HCT116 (cell line): ENCODE data around the gene UPF3B. TPM values are rescaled to one million over a fixed set of nuclear protein-coding genes. Genes with fewer than 3 reads are reported as not detected.
A peak's percentile ranks its signal among the peaks of the same experiment; 100 is the strongest.

Experiments used
- ATAC-seq: fragments of 200-7000 bp; cut with Tn5 transposase; 2 replicates; pipeline ENCODE4 v1.9.1; 2020; ENCODE audit warnings: mild to moderate bottlenecking, moderate library complexity
- BruUV-seq: library from RNA; stranded (reverse); fragments of 400-500 nt; replicated peaks from 2 replicates; lab custom pipeline; 2021; lab: Mats Ljungman, UMichigan
- CTCF ChIA-PET: fragments of 300-600 bp; sonication (Branson Sonifier 250); formaldehyde crosslinking; loops from one replicate; lab custom pipeline; 2021; ENCODE audit warnings: antibody characterized with exemption; lab: Charles Lee
- POLR2A ChIA-PET: fragments of 300-600, 350-600 bp; sonication (Branson Sonifier 250); formaldehyde crosslinking; loops from one replicate; lab custom pipeline; 2021; ENCODE audit warnings: antibody characterized with exemption; lab: Charles Lee
- RAD21 ChIA-PET, 2 experiments: fragments of 300-600 bp; sonication (Branson Sonifier 250); formaldehyde crosslinking; loops; one replicate each; lab custom pipeline; 2023; ENCODE audit warnings: low total read pairs in 2 of 2; ENCODE audit not compliant: uncharacterized antibody in 2 of 2, unreplicated experiment in 2 of 2, low non-redundant PET in 1 of 2; lab: Charles Lee
- DNase-seq: peaks from one replicate; pipeline ENCODE4 v3.0.0-alpha.2; 2010; ENCODE audit warnings: low read depth, low spot score
- H2AFZ ChIP-seq: fragments of 200-600 bp; shearing (Covaris generic), sonication (generic); 2 replicates; pipeline ENCODE4 v1.6.1; 2017; ENCODE audit warnings: low read depth, mixed run types, mixed read lengths, antibody characterized with exemption, low read length; ENCODE audit not compliant: poor library complexity, severe bottlenecking
- H3K27ac ChIP-seq: 2 replicates; pipeline ENCODE4 v1.5.1; 2012; ENCODE audit warnings: low read depth, low read length
- H3K27me3 ChIP-seq: fragments of 200-600 bp; sonication (generic); 2 replicates; pipeline ENCODE4 v1.6.1; 2016; ENCODE audit warnings: mixed run types, low read length, mixed read lengths; ENCODE audit not compliant: insufficient read depth
- H3K36me3 ChIP-seq, 2 experiments: fragments of 200-500 bp in 1 of 2; fragments of 200-600 bp in 1 of 2; sonication (Bioruptor generic) in 1 of 2; sonication (generic) in 1 of 2; 2 replicates each; pipeline versions ENCODE4 v1.5.1 to v1.6.1; 2014 to 2016; ENCODE audit warnings: low read length in 2 of 2, inconsistent platforms in 1 of 2, mixed read lengths in 1 of 2, mixed run types in 1 of 2; ENCODE audit not compliant: insufficient read depth in 2 of 2, control insufficient read depth in 1 of 2
- H3K4me1 ChIP-seq, 2 experiments: fragments of 200-600 bp in 1 of 2; sonication (generic) in 1 of 2; 2 replicates each; pipeline versions ENCODE4 v1.5.1 to v1.6.1; 2012 to 2017; ENCODE audit warnings: low read length in 2 of 2, inconsistent platforms in 1 of 2, mild to moderate bottlenecking in 1 of 2, mixed read lengths in 1 of 2, mixed run types in 1 of 2, moderate library complexity in 1 of 2; ENCODE audit not compliant: insufficient read depth in 2 of 2, control insufficient read depth in 1 of 2
- H3K4me2 ChIP-seq: fragments of 200-600 bp; sonication (generic); 2 replicates; pipeline ENCODE4 v1.6.1; 2017; ENCODE audit warnings: mixed run types, low read length, mixed read lengths
- H3K4me3 ChIP-seq, 2 experiments: fragments of 200-600 bp in 1 of 2; sonication (generic) in 1 of 2; replicated peaks in 1 of 2; 2 replicates each; pipeline ENCODE4 v1.5.1; 2011 to 2016; ENCODE audit warnings: low read length in 2 of 2, control low read depth in 1 of 2, low read depth in 1 of 2, mild to moderate bottlenecking in 1 of 2, mixed read lengths in 1 of 2, mixed run types in 1 of 2
- H3K79me2 ChIP-seq: fragments of 200-600 bp; sonication (generic); 2 replicates; pipeline ENCODE4 v1.6.1; 2017; ENCODE audit warnings: mild to moderate bottlenecking, mixed run types, low read length, moderate library complexity, mixed read lengths; ENCODE audit not compliant: insufficient read depth
- H3K9ac ChIP-seq: fragments of 200-600 bp; sonication (generic); 2 replicates; pipeline ENCODE4 v1.6.1; 2016; ENCODE audit warnings: low read length, mixed read lengths
- H3K9me2 ChIP-seq: fragments of 200-600 bp; sonication (generic), shearing (Covaris generic); 2 replicates; pipeline ENCODE4 v1.6.1; 2017; ENCODE audit warnings: mixed run types, mild to moderate bottlenecking, moderate library complexity; ENCODE audit not compliant: insufficient read depth
- H3K9me3 ChIP-seq, 2 experiments: fragments of 200-500 bp in 1 of 2; fragments of 200-600 bp in 1 of 2; sonication (Bioruptor generic) in 1 of 2; sonication (generic) in 1 of 2; 2 replicates each; pipeline ENCODE4 v1.6.1; 2014 to 2017; ENCODE audit warnings: low read length in 2 of 2, mixed read lengths in 2 of 2, inconsistent platforms in 1 of 2, low read depth in 1 of 2, mild to moderate bottlenecking in 1 of 2, mixed run types in 1 of 2, moderate library complexity in 1 of 2; ENCODE audit not compliant: control insufficient read depth in 1 of 2, insufficient read depth in 1 of 2
- H4K20me1 ChIP-seq: fragments of 200-600 bp; sonication (generic), shearing (Covaris generic); 2 replicates; pipeline ENCODE4 v1.6.1; 2017; ENCODE audit warnings: mixed run types, mild to moderate bottlenecking, moderate library complexity; ENCODE audit not compliant: insufficient read depth
- CBX3 ChIP-seq: IDR thresholded peaks from 2 replicates; pipeline ENCODE4 v1.6.1; 2012; ENCODE audit warnings: low read depth
- CEBPB ChIP-seq: IDR thresholded peaks from 2 replicates; pipeline ENCODE4 v1.6.1; 2012; ENCODE audit warnings: low read depth
- ELF1 ChIP-seq: IDR thresholded peaks from 2 replicates; pipeline ENCODE4 v1.6.1; 2012; ENCODE audit warnings: low read depth, borderline replicate concordance
- FOSL1 ChIP-seq: IDR thresholded peaks from 2 replicates; pipeline ENCODE4 v1.6.1; 2012; ENCODE audit warnings: low read depth
- POLR2A ChIP-seq: IDR thresholded peaks from 2 replicates; pipeline ENCODE4 v1.7.0; 2011; ENCODE audit warnings: borderline replicate concordance; ENCODE audit not compliant: insufficient read depth, insufficient read length; ENCODE audit errors: extremely low read depth
- POLR2AphosphoS5 ChIP-seq: IDR thresholded peaks from 2 replicates; pipeline ENCODE4 v1.6.1; 2011; ENCODE audit warnings: mild to moderate bottlenecking, low read depth, low read length, moderate library complexity
- SIN3A ChIP-seq: IDR thresholded peaks from 2 replicates; pipeline ENCODE4 v1.6.1; 2012; ENCODE audit warnings: low read depth
- YY1 ChIP-seq: IDR thresholded peaks from 2 replicates; pipeline ENCODE4 v1.6.1; 2011; ENCODE audit warnings: low read length, low read depth, moderate library complexity, mild to moderate bottlenecking; ENCODE audit not compliant: insufficient replicate concordance; ENCODE audit errors: extremely low read depth
- ZFX ChIP-seq: fragments of 450-650 bp; IDR thresholded peaks from 2 replicates; pipeline ENCODE4 v1.6.1; 2017
- ZNF274 ChIP-seq: fragments of 200-500 bp; sonication (Bioruptor generic); IDR thresholded peaks from 2 replicates; pipeline ENCODE4 v1.6.1; 2014; ENCODE audit warnings: mild to moderate bottlenecking, low read depth, low read length, inconsistent platforms
- intact Hi-C: fragments of 100-400 bp; cut with micrococcal nuclease; formaldehyde crosslinking; loops from 2 replicates; pipeline ENCODE4 v1.10.0; 2022
- total RNA-seq: library from RNA; stranded (reverse); gene quantifications from one replicate; pipeline ENCODE4 v1.2.1, GENCODE V29; 2021; ENCODE audit not compliant: unreplicated experiment

Gene UPF3B
- total RNA-seq, 1 experiment from 2014 or later = 11.9 TPM

DNA sequence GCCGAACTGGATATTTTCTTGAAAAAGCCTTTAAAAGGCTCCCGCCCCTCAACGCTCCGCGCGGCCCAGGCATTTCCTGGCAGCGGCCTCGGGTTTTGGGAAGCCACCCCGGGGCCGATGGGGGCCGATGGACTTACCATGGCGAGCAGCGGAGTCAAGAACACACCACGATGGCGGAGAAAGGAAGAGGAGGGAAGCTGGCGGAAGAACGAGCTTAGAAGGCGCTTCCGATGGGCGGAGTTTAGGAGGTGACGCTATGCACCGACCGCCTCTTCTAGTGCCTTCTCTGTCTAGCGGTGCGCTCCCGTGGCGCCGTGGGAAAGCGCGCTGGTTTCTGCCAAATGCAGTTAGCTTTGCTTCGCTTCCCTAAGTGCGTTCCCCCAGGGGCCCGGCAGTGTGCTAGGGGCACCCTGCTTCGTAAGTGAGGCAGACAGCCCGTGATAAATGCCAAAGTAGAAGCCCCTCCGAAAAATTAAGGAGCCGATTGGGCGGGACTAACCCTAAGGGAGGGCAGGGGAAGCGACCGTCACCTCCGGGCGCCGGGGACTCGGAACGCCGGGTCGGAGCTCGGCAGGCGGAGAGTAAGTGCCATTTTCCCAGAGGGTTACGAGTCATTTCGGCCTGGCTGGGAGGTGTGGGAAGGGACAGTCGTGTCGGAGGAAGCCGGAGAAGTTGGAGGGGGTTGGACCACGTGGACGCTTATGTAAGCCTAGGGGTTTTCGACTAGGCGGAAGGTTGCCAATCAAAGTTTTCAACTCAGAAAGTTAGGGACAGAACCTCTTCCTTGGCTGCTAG is 61.1 kb downstream of the UPF3B start, which contains the start of gene RPL39:
TSS of gene RPL39 (minus strand) at position 194 of the 795 bp plus-strand sequence. CDS start at position 140, 54 bp downstream.
- Histone ChIP-seq H3K4me1 (peaks cover 0 to 27% of the 10 kb centered on the region in 2 experiments; a peak in 2 of 4 replicates), H3K27me3 (no peaks in the 10 kb centered on the region), H4K20me1 (peaks cover 5% of the 10 kb centered on the region; the same call in 1 of the 2 replicates), H3K36me3 (peaks cover 5 to 35% of the 10 kb centered on the region in 2 experiments; a peak in 3 of 4 replicates), H2AFZ (no peak within 1 kb of the TSS), H3K9me3 (no peaks in the 10 kb centered on the region), H3K27ac (peak within 1 kb of the TSS; percentile 95), H3K4me2 (peak within 1 kb of the TSS; percentile 82), H3K9ac (peak within 1 kb of the TSS; percentile 93), H3K9me2 (no peaks in the 10 kb centered on the region), H3K4me3 (peak within 1 kb of the TSS; percentile 78 to 85), H3K79me2 (peaks cover 58% of the 10 kb centered on the region)
- BruUV-seq = TSS peak; percentile 85
- intact Hi-C loops = loop anchor here (5.0 kb wide), 2 partner anchors 61 to 86 kb away; partner anchors contain the start of gene UPF3B
- CTCF ChIA-PET = interaction anchor here (0.8 kb wide), 1 partner anchor 33 kb away, joined by 3 read pairs; the partner anchor contains the start of gene SOWAHD
- ATAC-seq (peak; percentile 92), DNase-seq (peak; percentile 76)
- TF ChIP-seq POLR2A (peak; percentile 38), YY1 (peak; percentile 72), ZNF274 (no peak), POLR2AphosphoS5 (peak; percentile 84), FOSL1 (no peak)
- RAD21 ChIA-PET = no interaction called here
- POLR2A ChIA-PET = interaction anchor here (0.6 to 1.9 kb wide), 16 partner anchors 9 to 459 kb away, joined by 3 to 22 read pairs (median 5); partner anchors contain the start of genes SOWAHD, UPF3B and ZBTB33

DNA sequence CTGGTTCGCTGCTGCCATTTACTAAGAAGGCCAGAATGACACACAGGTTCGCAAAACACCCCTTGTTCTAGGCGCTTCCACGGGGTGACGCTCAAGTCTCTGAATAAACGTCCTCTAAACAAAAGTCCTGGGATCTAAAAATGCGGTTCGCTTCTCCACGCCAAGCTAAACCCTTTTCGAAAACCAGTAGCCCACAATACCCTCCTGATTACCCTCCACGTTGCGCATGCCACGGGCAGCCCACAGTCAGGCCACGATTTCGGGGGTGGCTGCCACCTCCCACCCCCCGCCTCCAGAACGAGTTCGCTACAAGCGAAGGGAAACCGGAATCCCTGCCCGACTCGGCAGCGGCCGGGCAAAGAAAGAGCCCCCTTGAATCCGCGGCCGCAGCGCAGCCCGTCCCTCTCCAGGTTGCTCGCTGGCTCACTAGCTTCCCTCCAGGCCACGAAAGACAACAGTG is 61.8 kb downstream of the UPF3B start:
- peaks cover 5 to 39% of the 10 kb centered on the region in 2 experiments; a peak in 3 of 4 replicates for H3K36me3 ChIP-seq
- ChIA-PET POLR2A (interaction anchor here (0.8 to 1.9 kb wide), 13 partner anchors 9 to 459 kb away, joined by 3 to 22 read pairs (median 5); partner anchors contain the start of genes SOWAHD, UPF3B and ZBTB33), RAD21 (no interaction called here), CTCF (interaction anchor here (0.8 kb wide), 1 partner anchor 33 kb away, joined by 3 read pairs; the partner anchor contains the start of gene SOWAHD)
- peaks cover 0 to 27% of the 10 kb centered on the region in 2 experiments; a peak in 2 of 4 replicates for H3K4me1 ChIP-seq
- DNase-seq = no peak
- no peak for TF ChIP-seq SIN3A
- TF ChIP-seq CBX3 = no peak
- no peak for TF ChIP-seq CEBPB
- no peak for TF ChIP-seq ELF1
- TF ChIP-seq ZFX = peak; percentile 48; the same call in 1 of the 2 replicates
- peak overlapping the region; percentile 78 to 85 for H3K4me3 ChIP-seq
- peak; percentile 31 for ATAC-seq
- peak overlapping the region; percentile 82 for H3K4me2 ChIP-seq
- no peaks in the 10 kb centered on the region for H3K27me3 ChIP-seq
- TSS peak; percentile 54 for BruUV-seq
- intact Hi-C loops = loop anchor here (5.0 kb wide), 2 partner anchors 61 to 86 kb away; partner anchors contain the start of gene UPF3B
- peaks cover 61% of the 10 kb centered on the region for H3K79me2 ChIP-seq
- no peaks in the 10 kb centered on the region for H3K9me3 ChIP-seq
- H3K9ac ChIP-seq = peak overlapping the region; percentile 93
- no peak overlapping the region for H2AFZ ChIP-seq
- H4K20me1 ChIP-seq = peaks cover 6% of the 10 kb centered on the region; the same call in 1 of the 2 replicates
- peak overlapping the region; percentile 95 for H3K27ac ChIP-seq
- H3K9me2 ChIP-seq = no peaks in the 10 kb centered on the region
